ENCODE data around the gene ELFN1.

- TF ChIP-seq POLR2A (IDR thresholded peaks at IDR 0.05) (no peak), CTCF (IDR thresholded peaks at IDR 0.05) (no peak)
These were observed 83.4 kb downstream of the ELFN1 start for GRCh38 chr7:1753564-1753867.

All from uterus (tissue), 2 donors.